Astrocyte (in vitro differentiated cells and primary cell): ENCODE data around the gene BRMS1. TPM values are rescaled to one million over a fixed set of nuclear protein-coding genes. Genes with fewer than 3 reads are reported as not detected.
A peak's percentile ranks its signal among the peaks of the same experiment; 100 is the strongest.
"Not testable (repeated sequence)": the region's sequence is repeated elsewhere in the genome, so short reads cannot be mapped to it uniquely, and the experiment has no call there.

Experiments used
- DNase-seq: peaks from one replicate; pipeline ENCODE4 v3.0.0-alpha.2; 2010; ENCODE audit warnings: low read depth
- FAIRE-seq: peaks from 2 replicates; lab custom pipeline; 2011; peaks lifted over from hg19 to GRCh38; lab: Jason Lieb, UNC
- H2AFZ ChIP-seq: 2 replicates; pipeline ENCODE4 v1.6.0; 2012; ENCODE audit warnings: low read depth, low read length, inconsistent platforms
- H3K27ac ChIP-seq: 2 replicates; pipeline ENCODE4 v1.5.1; 2011; ENCODE audit warnings: low read depth, low read length, inconsistent platforms
- H3K27me3 ChIP-seq: 2 replicates; pipeline ENCODE4 v1.6.0; 2011; ENCODE audit warnings: low read length, inconsistent platforms; ENCODE audit not compliant: insufficient read depth
- H3K36me3 ChIP-seq: 2 replicates; pipeline ENCODE4 v1.5.1; 2011; ENCODE audit warnings: low read length, inconsistent platforms; ENCODE audit not compliant: insufficient read depth
- H3K4me1 ChIP-seq: 2 replicates; pipeline ENCODE4 v1.5.1; 2011; ENCODE audit warnings: low read length, inconsistent platforms; ENCODE audit not compliant: insufficient read depth
- H3K4me2 ChIP-seq: 2 replicates; pipeline ENCODE4 v1.6.0; 2012; ENCODE audit warnings: low read length, inconsistent platforms
- H3K4me3 ChIP-seq: 2 replicates; pipeline ENCODE4 v1.5.1; 2011; ENCODE audit warnings: low read depth, mild to moderate bottlenecking, low read length, inconsistent platforms; ENCODE audit not compliant: insufficient read depth
- H3K79me2 ChIP-seq: 2 replicates; pipeline ENCODE4 v1.6.0; 2012; ENCODE audit warnings: mild to moderate bottlenecking, low read length, inconsistent platforms; ENCODE audit not compliant: insufficient read depth
- H3K9ac ChIP-seq: 2 replicates; pipeline ENCODE4 v1.6.0; 2012; ENCODE audit warnings: mild to moderate bottlenecking, low read length, inconsistent platforms
- H3K9me3 ChIP-seq: 2 replicates; pipeline ENCODE4 v1.5.1; 2012; ENCODE audit warnings: low read depth, mild to moderate bottlenecking, low read length, inconsistent platforms; ENCODE audit not compliant: insufficient read depth
- H4K20me1 ChIP-seq: 2 replicates; pipeline ENCODE4 v1.6.0; 2012; ENCODE audit warnings: low read length, inconsistent platforms; ENCODE audit not compliant: insufficient read depth
- H3K27ac Mint-ChIP-seq: one replicate; pipeline ENCODE4 v1.8.0; 2021; ENCODE audit warnings: mild to moderate bottlenecking, mixed read lengths; ENCODE audit not compliant: unreplicated experiment
- H3K27me3 Mint-ChIP-seq: one replicate; pipeline ENCODE4 v1.8.0; 2021; ENCODE audit warnings: low read depth, mixed read lengths; ENCODE audit not compliant: unreplicated experiment
- H3K36me3 Mint-ChIP-seq: one replicate; pipeline ENCODE4 v1.8.0; 2021; ENCODE audit warnings: low read depth, mixed read lengths; ENCODE audit not compliant: unreplicated experiment
- H3K4me1 Mint-ChIP-seq: one replicate; pipeline ENCODE4 v1.8.0; 2021; ENCODE audit warnings: low read depth, mixed read lengths; ENCODE audit not compliant: unreplicated experiment
- H3K4me3 Mint-ChIP-seq: one replicate; pipeline ENCODE4 v1.8.0; 2021; ENCODE audit warnings: mild to moderate bottlenecking, moderate library complexity, mixed read lengths; ENCODE audit not compliant: unreplicated experiment
- H3K9me3 Mint-ChIP-seq: one replicate; pipeline ENCODE4 v1.8.0; 2021; ENCODE audit warnings: mild to moderate bottlenecking, mixed read lengths; ENCODE audit not compliant: unreplicated experiment
- EZH2 ChIP-seq: IDR thresholded peaks from 2 replicates; pipeline ENCODE4 v1.6.1; 2012; ENCODE audit warnings: mild to moderate bottlenecking, low read length, inconsistent platforms; ENCODE audit not compliant: insufficient read depth
- total RNA-seq: library from RNA; stranded (reverse); gene quantifications from 2 replicates; pipeline ENCODE4 v1.2.1, GENCODE V29; 2021
- TF ChIP-seq, protein P1 (sequence below): IDR thresholded peaks from 2 replicates; pipeline ENCODE4 v1.5.1; 2011; ENCODE audit warnings: low read depth, mild to moderate bottlenecking, inconsistent platforms, low read length, moderate library complexity; ENCODE audit not compliant: insufficient read depth

BRMS1 gene
- total RNA-seq, 1 donor from 2014 or later = 47.8 TPM

DNA sequence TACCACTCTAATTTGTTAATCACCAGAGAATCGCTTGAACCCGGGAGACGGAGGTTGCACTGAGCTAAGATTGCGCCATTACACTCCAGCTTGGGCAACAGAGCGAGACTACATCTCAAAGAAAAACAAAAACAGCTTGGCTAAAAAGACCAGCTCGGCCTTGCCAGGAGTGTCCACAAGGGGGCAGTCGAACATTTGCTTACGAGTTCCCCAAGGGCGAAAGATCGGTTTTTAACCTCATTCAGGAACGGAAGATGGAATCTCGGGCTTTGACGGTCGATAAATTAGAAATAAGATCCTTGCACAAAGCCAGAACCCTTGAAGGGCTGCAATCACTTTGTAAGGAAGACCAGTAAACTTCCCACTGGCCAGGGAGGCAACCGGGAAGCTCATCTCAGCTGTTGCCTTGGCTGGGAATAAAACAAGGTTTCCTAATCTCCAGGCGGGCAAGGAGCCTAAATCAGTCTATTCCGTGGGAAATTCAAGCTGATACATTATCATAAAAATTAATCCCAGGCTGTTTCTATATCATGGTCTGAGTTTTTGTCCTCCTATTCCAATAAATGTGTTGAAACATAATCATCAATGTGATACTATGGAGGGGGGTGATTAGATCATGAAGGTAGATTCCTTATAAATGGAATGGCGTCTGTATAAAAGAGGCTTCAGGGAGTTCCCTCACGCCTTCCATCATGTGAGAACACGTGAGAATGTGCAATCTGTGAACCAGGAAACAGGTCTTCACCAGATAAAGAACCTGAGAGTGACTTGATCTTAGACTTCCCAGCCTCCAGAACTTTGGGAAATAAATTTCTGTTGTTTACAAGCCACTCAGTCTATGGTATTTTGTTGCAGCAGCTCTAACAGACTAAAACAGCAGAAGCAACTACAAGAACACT, 41.5 kb upstream of the BRMS1 start:
- Histone ChIP-seq H3K4me2 (peak overlapping the region; percentile 82), H3K79me2 (no peaks in the 10 kb centered on the region), H3K4me1 (no peaks in the 10 kb centered on the region), H3K4me3 (peak overlapping the region; percentile 46), H3K36me3 (no peaks in the 10 kb centered on the region), H3K9ac (no peak overlapping the region), H4K20me1 (no peaks in the 10 kb centered on the region), H2AFZ (peak overlapping the region; percentile 79), H3K27ac (no peak overlapping the region), H3K27me3 (peaks cover 8% of the 10 kb centered on the region), H3K9me3 (no peaks in the 10 kb centered on the region)
- Mint-ChIP-seq H3K36me3 (no peaks in the 10 kb centered on the region), H3K27ac (no peak overlapping the region), H3K4me3 (peak overlapping the region; percentile 66), H3K27me3 (peaks cover 9% of the 10 kb centered on the region), H3K9me3 (no peaks in the 10 kb centered on the region), H3K4me1 (no peaks in the 10 kb centered on the region)
- peak; percentile 52 for DNase-seq
- no peak for FAIRE-seq
- TF ChIP-seq, protein P1, sequence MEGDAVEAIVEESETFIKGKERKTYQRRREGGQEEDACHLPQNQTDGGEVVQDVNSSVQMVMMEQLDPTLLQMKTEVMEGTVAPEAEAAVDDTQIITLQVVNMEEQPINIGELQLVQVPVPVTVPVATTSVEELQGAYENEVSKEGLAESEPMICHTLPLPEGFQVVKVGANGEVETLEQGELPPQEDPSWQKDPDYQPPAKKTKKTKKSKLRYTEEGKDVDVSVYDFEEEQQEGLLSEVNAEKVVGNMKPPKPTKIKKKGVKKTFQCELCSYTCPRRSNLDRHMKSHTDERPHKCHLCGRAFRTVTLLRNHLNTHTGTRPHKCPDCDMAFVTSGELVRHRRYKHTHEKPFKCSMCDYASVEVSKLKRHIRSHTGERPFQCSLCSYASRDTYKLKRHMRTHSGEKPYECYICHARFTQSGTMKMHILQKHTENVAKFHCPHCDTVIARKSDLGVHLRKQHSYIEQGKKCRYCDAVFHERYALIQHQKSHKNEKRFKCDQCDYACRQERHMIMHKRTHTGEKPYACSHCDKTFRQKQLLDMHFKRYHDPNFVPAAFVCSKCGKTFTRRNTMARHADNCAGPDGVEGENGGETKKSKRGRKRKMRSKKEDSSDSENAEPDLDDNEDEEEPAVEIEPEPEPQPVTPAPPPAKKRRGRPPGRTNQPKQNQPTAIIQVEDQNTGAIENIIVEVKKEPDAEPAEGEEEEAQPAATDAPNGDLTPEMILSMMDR = peak; percentile 99
- TF ChIP-seq EZH2 = no peak

DNA sequence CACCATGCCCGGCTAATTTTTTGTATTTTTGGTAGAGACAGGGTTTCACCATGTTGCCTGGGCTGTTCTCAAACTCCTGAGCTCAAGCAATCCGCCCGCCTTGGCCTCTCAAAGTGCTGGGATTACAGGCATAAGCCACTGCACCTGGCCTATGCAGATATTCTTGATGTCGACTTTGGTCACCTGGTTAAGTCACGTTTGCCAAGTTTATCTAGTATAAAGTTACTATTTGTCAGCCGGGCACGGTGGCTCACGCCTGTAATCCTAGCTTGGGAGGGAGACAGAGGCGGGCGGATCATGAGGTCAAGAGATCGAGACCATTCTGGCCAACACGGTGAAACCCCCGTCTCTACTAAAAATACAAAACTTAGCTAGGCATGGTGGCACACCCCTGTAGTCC, 39.4 kb upstream of the BRMS1 start:
- H4K20me1 ChIP-seq, H3K9ac ChIP-seq, H3K4me2 ChIP-seq, H3K36me3 Mint-ChIP-seq, H3K4me1 Mint-ChIP-seq, H3K27me3 Mint-ChIP-seq, H3K27ac Mint-ChIP-seq, H3K4me1 ChIP-seq, H3K4me3 Mint-ChIP-seq, H3K27me3 ChIP-seq, H3K4me3 ChIP-seq, H3K9me3 ChIP-seq, DNase-seq, H3K36me3 ChIP-seq, H3K27ac ChIP-seq, H2AFZ ChIP-seq, H3K9me3 Mint-ChIP-seq, FAIRE-seq, H3K79me2 ChIP-seq: not testable (repeated sequence)

- not testable (repeated sequence) for H4K20me1 ChIP-seq, H3K9me3 Mint-ChIP-seq, H3K4me1 ChIP-seq, H3K36me3 ChIP-seq, H3K9me3 ChIP-seq, H3K4me1 Mint-ChIP-seq, FAIRE-seq, H3K4me3 ChIP-seq, H3K79me2 ChIP-seq, H3K27me3 Mint-ChIP-seq, H3K27me3 ChIP-seq, DNase-seq, H3K4me2 ChIP-seq, H3K27ac ChIP-seq, H3K4me3 Mint-ChIP-seq, H2AFZ ChIP-seq, H3K27ac Mint-ChIP-seq, H3K9ac ChIP-seq, H3K36me3 Mint-ChIP-seq
Measured at GRCh38 chr11:66380264-66380663, 35.4 kb upstream of the BRMS1 start.

DNA sequence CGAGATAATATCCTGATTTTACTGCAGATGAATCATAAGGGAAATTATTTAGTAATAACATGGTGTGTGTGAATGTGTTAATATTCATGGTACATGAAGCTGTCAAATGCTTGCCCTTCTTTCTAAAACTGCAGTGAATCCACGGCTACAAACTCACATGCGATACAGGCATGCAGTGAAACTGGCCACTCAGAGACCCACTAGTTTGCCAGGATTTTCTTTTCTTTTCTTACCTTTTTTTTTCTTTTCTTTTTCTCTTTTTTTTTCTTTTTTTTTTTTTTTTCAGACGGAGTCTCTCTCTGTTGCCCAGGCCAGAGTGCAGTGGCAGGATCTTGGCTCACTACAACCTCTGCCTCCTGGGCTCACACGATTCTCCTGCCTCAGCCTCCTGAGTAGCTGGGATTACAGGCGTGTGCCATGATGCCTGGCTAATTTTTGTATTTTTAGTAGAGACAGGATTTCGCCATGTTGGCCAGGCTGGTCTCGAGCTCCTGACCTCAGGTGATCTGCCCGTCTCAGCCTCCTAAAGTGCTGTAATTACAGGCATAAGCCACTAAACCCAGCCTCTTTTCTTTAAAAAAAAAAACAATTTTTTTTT, 28.9 kb upstream of the BRMS1 start:
- not testable (repeated sequence) for H3K9me3 ChIP-seq, H3K4me3 Mint-ChIP-seq, H3K36me3 Mint-ChIP-seq, H3K27ac Mint-ChIP-seq, H3K9ac ChIP-seq, H3K9me3 Mint-ChIP-seq, H4K20me1 ChIP-seq, H3K4me1 Mint-ChIP-seq, H3K27ac ChIP-seq, H3K4me3 ChIP-seq, H2AFZ ChIP-seq, DNase-seq, H3K36me3 ChIP-seq, FAIRE-seq, H3K79me2 ChIP-seq, H3K27me3 Mint-ChIP-seq, H3K4me2 ChIP-seq
- peaks cover 12% of the 10 kb centered on the region for H3K4me1 ChIP-seq
- peaks cover 16% of the 10 kb centered on the region for H3K27me3 ChIP-seq
